Peyer's patch (tissue), 4 donors: ENCODE data around the gene DAB1.

Experiments used
- POLR2A ChIP-seq, 2 donors: fragments of 450-650 bp; IDR thresholded peaks; one replicate each; pipeline ENCODE4 v1.5.1; 2017; ENCODE audit warnings: antibody characterized with exemption in 2 of 2, mild to moderate bottlenecking in 2 of 2, moderate library complexity in 2 of 2
- TF ChIP-seq, protein P1 (sequence below), 6 experiments: fragments of 450-650 bp in 4 of 6; fragments of 200-600 bp in 2 of 6; sonication (generic) in 1 of 6; IDR thresholded peaks; one replicate each; pipeline ENCODE4 v1.5.1; 2017 to 2019; ENCODE audit warnings: antibody characterized with exemption in 6 of 6, mild to moderate bottlenecking in 3 of 6, moderate library complexity in 1 of 6

DNA sequence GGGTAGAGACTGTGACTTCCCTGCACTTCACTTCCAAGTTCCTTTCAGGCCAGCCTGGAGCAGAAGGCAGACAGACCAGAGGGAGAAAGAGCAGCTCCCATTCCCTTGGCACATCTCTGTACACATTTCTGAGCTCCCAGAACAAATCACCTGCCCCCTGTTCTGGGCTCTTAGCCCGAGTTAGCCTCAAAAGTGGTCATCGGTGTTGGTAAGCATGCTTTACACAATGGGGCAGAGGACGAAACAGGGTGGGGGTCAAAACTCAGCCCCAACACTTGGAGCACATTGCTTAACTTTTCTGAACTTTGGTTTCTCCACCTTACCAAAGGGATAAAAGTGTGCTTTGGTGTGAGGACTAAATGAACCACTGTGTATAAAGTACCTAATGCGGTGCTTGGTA is 98.7 kb downstream of the DAB1 start:
- TF ChIP-seq POLR2A (IDR thresholded peaks at IDR 0.05), result no peak
- TF ChIP-seq, protein P1, sequence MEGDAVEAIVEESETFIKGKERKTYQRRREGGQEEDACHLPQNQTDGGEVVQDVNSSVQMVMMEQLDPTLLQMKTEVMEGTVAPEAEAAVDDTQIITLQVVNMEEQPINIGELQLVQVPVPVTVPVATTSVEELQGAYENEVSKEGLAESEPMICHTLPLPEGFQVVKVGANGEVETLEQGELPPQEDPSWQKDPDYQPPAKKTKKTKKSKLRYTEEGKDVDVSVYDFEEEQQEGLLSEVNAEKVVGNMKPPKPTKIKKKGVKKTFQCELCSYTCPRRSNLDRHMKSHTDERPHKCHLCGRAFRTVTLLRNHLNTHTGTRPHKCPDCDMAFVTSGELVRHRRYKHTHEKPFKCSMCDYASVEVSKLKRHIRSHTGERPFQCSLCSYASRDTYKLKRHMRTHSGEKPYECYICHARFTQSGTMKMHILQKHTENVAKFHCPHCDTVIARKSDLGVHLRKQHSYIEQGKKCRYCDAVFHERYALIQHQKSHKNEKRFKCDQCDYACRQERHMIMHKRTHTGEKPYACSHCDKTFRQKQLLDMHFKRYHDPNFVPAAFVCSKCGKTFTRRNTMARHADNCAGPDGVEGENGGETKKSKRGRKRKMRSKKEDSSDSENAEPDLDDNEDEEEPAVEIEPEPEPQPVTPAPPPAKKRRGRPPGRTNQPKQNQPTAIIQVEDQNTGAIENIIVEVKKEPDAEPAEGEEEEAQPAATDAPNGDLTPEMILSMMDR (IDR thresholded peaks at IDR 0.05), result no peak
